GM12878 (cell line): ENCODE measurements around the gene OMP. TPM values are rescaled to one million over a fixed set of nuclear protein-coding genes. Genes with fewer than 3 reads are reported as not detected.

ENCODE experiments used
- ATAC-seq: fragments of 200-7000 bp; cut with Tn5 transposase; 3 replicates; pipeline ENCODE4 v1.9.1; 2020; ENCODE audit warnings: mild to moderate bottlenecking, moderate library complexity
- BruUV-seq: library from RNA; stranded (reverse); fragments of 400-500 nt; replicated peaks from 2 replicates; lab custom pipeline; 2021; lab: Mats Ljungman, UMichigan
- CTCF ChIA-PET: fragments of 300-600 bp; sonication (Branson Sonifier 250); formaldehyde crosslinking; extraction: SDS; loops from one replicate; lab custom pipeline; 2021; ENCODE audit warnings: inconsistent platforms; lab: Yijun Ruan, JAX
- POLR2A ChIA-PET: fragments of 350-600 bp; formaldehyde crosslinking; extraction: SDS; loops from one replicate; lab custom pipeline; 2021; ENCODE audit warnings: inconsistent platforms; lab: Charles Lee
- RAD21 ChIA-PET: fragments of 300-600 bp; sonication (Branson Sonifier 250); formaldehyde crosslinking; loops from one replicate; lab custom pipeline; 2023; ENCODE audit warnings: antibody characterized with exemption; ENCODE audit not compliant: unreplicated experiment; lab: Charles Lee
- SMC1A ChIA-PET: fragments of 300-600 bp; sonication (Branson Sonifier 250); formaldehyde crosslinking; loops from one replicate; lab custom pipeline; 2023; ENCODE audit not compliant: unreplicated experiment, uncharacterized antibody; lab: Charles Lee
- DNase-seq: peaks from one replicate; pipeline ENCODE4 v3.0.0-alpha.2; 2011; ENCODE audit warnings: low read depth, low spot score
- FAIRE-seq: peaks from 3 replicates; lab custom pipeline; 2011; peaks lifted over from hg19 to GRCh38; lab: Jason Lieb, UNC
- H2AFZ ChIP-seq: 2 replicates; pipeline ENCODE4 v1.6.0; 2011; ENCODE audit warnings: low read depth, low read length, control low read depth; ENCODE audit not compliant: control insufficient read depth
- H3K27ac ChIP-seq: 2 replicates; pipeline ENCODE4 v1.5.1; 2011; ENCODE audit warnings: control low read depth; ENCODE audit not compliant: control insufficient read depth, insufficient read depth
- H3K27me3 ChIP-seq, 2 experiments: replicated peaks in 1 of 2; 2 replicates each; pipeline versions ENCODE4 v1.6.0 to v1.6.1; 2011; ENCODE audit warnings: low read length in 1 of 2; ENCODE audit not compliant: control insufficient read depth in 2 of 2, insufficient read depth in 2 of 2
- H3K36me3 ChIP-seq, 2 experiments: 2 replicates each; pipeline ENCODE4 v1.5.1; 2011; ENCODE audit warnings: low read length in 1 of 2; ENCODE audit not compliant: control insufficient read depth in 2 of 2, insufficient read depth in 2 of 2
- H3K4me1 ChIP-seq: 2 replicates; pipeline ENCODE4 v1.6.1; 2011; ENCODE audit warnings: mild to moderate bottlenecking, low read length, moderate library complexity, mixed read lengths; ENCODE audit not compliant: control insufficient read depth, insufficient read depth
- H3K4me2 ChIP-seq: 2 replicates; pipeline ENCODE4 v1.6.0; 2011; ENCODE audit warnings: control low read depth; ENCODE audit not compliant: control insufficient read depth, insufficient read depth
- H3K4me3 ChIP-seq: fragments of 200-600 bp; sonication (generic); 2 replicates; pipeline ENCODE4 v1.5.1; 2016
- H3K79me2 ChIP-seq: 2 replicates; pipeline ENCODE4 v1.6.0; 2011; ENCODE audit warnings: low read length; ENCODE audit not compliant: control insufficient read depth, insufficient read depth
- H3K9ac ChIP-seq: 2 replicates; pipeline ENCODE4 v1.8.0; 2011; ENCODE audit warnings: low read length, control low read depth, mixed read lengths; ENCODE audit not compliant: control insufficient read depth, insufficient read depth
- H3K9me3 ChIP-seq: replicated peaks from 3 replicates; pipeline ENCODE4 v1.5.1; 2011; ENCODE audit warnings: mild to moderate bottlenecking, low read length; ENCODE audit not compliant: control insufficient read depth, insufficient read depth
- H4K20me1 ChIP-seq: 2 replicates; pipeline ENCODE4 v1.6.0; 2011; ENCODE audit not compliant: control insufficient read depth, insufficient read depth
- ATF3 ChIP-seq: IDR thresholded peaks from 2 replicates; pipeline ENCODE4 v1.6.1; 2011; ENCODE audit warnings: low read depth, mild to moderate bottlenecking, low read length, moderate library complexity, borderline replicate concordance; ENCODE audit errors: extremely low read depth
- CEBPB ChIP-seq, 2 experiments: fragments of 150-350 bp in 1 of 2; IDR thresholded peaks; 2 replicates each; pipeline ENCODE4 v1.6.1; 2012 to 2014; ENCODE audit warnings: low read depth in 2 of 2, low read length in 2 of 2, borderline replicate concordance in 1 of 2, inconsistent platforms in 1 of 2
- KDM1A ChIP-seq: fragments of 200-600 bp; sonication (generic); IDR thresholded peaks from 2 replicates; pipeline ENCODE4 v1.6.1; 2016; ENCODE audit warnings: borderline replicate concordance
- PBX3 ChIP-seq: IDR thresholded peaks from 2 replicates; pipeline ENCODE4 v1.6.1; 2011; ENCODE audit warnings: mild to moderate bottlenecking, low read depth, low read length, moderate library complexity; ENCODE audit not compliant: insufficient replicate concordance
- POU2F2 ChIP-seq: IDR thresholded peaks from 3 replicates; pipeline ENCODE4 v1.6.1; 2011; ENCODE audit warnings: low read depth, mild to moderate bottlenecking, low read length, borderline replicate concordance
- SMC3 ChIP-seq: IDR thresholded peaks from 2 replicates; pipeline ENCODE4 v1.6.1; 2011; ENCODE audit warnings: low read length, improper control_type of control experiment, borderline replicate concordance
- SUPT20H ChIP-seq: IDR thresholded peaks from 2 replicates; pipeline ENCODE4 v1.6.1; 2011; ENCODE audit warnings: low read depth, mild to moderate bottlenecking, low read length, moderate library complexity, borderline replicate concordance; ENCODE audit not compliant: control insufficient read depth
- ZNF384 ChIP-seq: IDR thresholded peaks from 2 replicates; pipeline ENCODE4 v1.6.1; 2012; ENCODE audit warnings: low read depth, mild to moderate bottlenecking, low read length, improper control_type of control experiment, borderline replicate concordance
- WGBS: methylation state at CpG from one replicate; pipeline ENCODE4 v1.1.6; 2016; ENCODE audit warnings: low lambda C conversion rate; ENCODE audit not compliant: insufficient replicate concordance, insufficient coverage; ENCODE audit errors: missing lambda C conversion rate; 5-methylcytosine and 5-hydroxymethylcytosine counted together
- in situ Hi-C: fragments of 300-500 bp; cut with MboI; formaldehyde crosslinking; loops from 9 replicates; pipeline ENCODE4 v1.14.3; 2018; ENCODE audit warnings: mixed read lengths
- intact Hi-C: fragments of 100-400 bp; cut with micrococcal nuclease; formaldehyde crosslinking; loops from one replicate; pipeline ENCODE4 v1.14.2; 2022; ENCODE audit not compliant: unreplicated experiment
- polyA plus RNA-seq, 11 experiments: library from polyadenylated mRNA; depleted of rRNA in 4 of 11; unstranded in 6 of 11; stranded (reverse) in 5 of 11; fragments of >200 nt; fragmentation: Nextera tagmentation in 4 of 11; fragmentation: Illumina TruSeq in 1 of 11; extraction: Ambion mirVana in 4 of 11; extraction: Trizol in 1 of 11; gene quantifications; 1 replicate in 1 of 11; 2 replicates in 10 of 11; pipeline versions ENCODE4 v1.2.1 to v1.2.3, GENCODE V29; 2011 to 2016; ENCODE audit warnings: inconsistent platforms in 2 of 11, missing spikeins in 2 of 11, low read depth in 1 of 11
- total RNA-seq, 4 experiments: library from RNA; depleted of rRNA in 3 of 4; stranded (reverse); fragments of >200 nt in 3 of 4; fragmentation: Illumina TruSeq in 1 of 4; extraction: Trizol in 1 of 4; gene quantifications; 2 replicates each; pipeline versions ENCODE4 v1.2.1 to v1.2.3, GENCODE V29; 2013 to 2021
- TF ChIP-seq, protein P1 (sequence below): IDR thresholded peaks from 2 replicates; pipeline ENCODE4 v1.6.1; 2011; ENCODE audit warnings: borderline replicate concordance, low read depth, mild to moderate bottlenecking, moderate library complexity, low read length; ENCODE audit not compliant: insufficient read depth, poor library complexity, severe bottlenecking

OMP gene
- total and polyA plus RNA-seq, 10 of the 15 experiments (the other 5 are each of a cell fraction or from before 2014, with no cell fraction given): not detected

GRCh38 chr11:77071671-77072605 is 30.7 kb upstream of the OMP start:
- ATAC-seq (no peak), FAIRE-seq (no peak), DNase-seq (no peak)
- TF ChIP-seq SUPT20H (no peak), PBX3 (no peak), KDM1A (no peak), POU2F2 (no peak), ZNF384 (no peak), ATF3 (no peak), SMC3 (no peak), CEBPB (IDR thresholded peaks at IDR 0.05; ENCODE audit: borderline replicate concordance in 1 of 2, low read depth in 2 of 2, low read length in 2 of 2) (no peak)
- TF ChIP-seq, protein P1, sequence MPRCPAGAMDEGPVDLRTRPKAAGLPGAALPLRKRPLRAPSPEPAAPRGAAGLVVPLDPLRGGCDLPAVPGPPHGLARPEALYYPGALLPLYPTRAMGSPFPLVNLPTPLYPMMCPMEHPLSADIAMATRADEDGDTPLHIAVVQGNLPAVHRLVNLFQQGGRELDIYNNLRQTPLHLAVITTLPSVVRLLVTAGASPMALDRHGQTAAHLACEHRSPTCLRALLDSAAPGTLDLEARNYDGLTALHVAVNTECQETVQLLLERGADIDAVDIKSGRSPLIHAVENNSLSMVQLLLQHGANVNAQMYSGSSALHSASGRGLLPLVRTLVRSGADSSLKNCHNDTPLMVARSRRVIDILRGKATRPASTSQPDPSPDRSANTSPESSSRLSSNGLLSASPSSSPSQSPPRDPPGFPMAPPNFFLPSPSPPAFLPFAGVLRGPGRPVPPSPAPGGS: no peak
- H3K36me3 ChIP-seq: no peaks in the 10 kb centered on the region
- H3K4me3 ChIP-seq: no peak overlapping the region
- H3K27ac ChIP-seq: no peak overlapping the region
- H4K20me1 ChIP-seq: no peaks in the 10 kb centered on the region
- in situ Hi-C loops: no loop called here
- intact Hi-C loops: no loop called here
- peaks cover 0 to 1% of the 10 kb centered on the region in 2 experiments; a peak in 2 of 4 replicates for H3K27me3 ChIP-seq
- H3K9ac ChIP-seq: no peak overlapping the region
- no peak overlapping the region for H2AFZ ChIP-seq
- POLR2A ChIA-PET: no interaction called here
- SMC1A ChIA-PET: no interaction called here
- no peaks in the 10 kb centered on the region for H3K4me1 ChIP-seq
- BruUV-seq: no TSS peak
- H3K4me2 ChIP-seq: no peak overlapping the region
- RAD21 ChIA-PET: no interaction called here
- CTCF ChIA-PET: no interaction called here
- 34% methylated on average over 15 of the region's 15 CpGs for whole genome bisulfite sequencing
- H3K9me3 ChIP-seq: no peaks in the 10 kb centered on the region
- H3K79me2 ChIP-seq: no peaks in the 10 kb centered on the region
